Activated CD4-positive, CD25-positive, alpha-beta regulatory T cell treated with anti-CD3 and anti-CD28 coated beads, Interleukin-2, amount 50 U/mL, for 72 hours (primary cell): ENCODE measurements around the gene ZDHHC14.
"Not testable (repeated sequence)": the region's sequence is repeated elsewhere in the genome, so short reads cannot be mapped to it uniquely, and the experiment has no call there.

Source experiments
- DNase-seq: peaks from one replicate; pipeline ENCODE4 v3.0.0; 2021

ZDHHC14 gene

GRCh38 chr6:157676241-157676640 is 295.3 kb downstream of the ZDHHC14 start:
- no peak for DNase-seq

DNA sequence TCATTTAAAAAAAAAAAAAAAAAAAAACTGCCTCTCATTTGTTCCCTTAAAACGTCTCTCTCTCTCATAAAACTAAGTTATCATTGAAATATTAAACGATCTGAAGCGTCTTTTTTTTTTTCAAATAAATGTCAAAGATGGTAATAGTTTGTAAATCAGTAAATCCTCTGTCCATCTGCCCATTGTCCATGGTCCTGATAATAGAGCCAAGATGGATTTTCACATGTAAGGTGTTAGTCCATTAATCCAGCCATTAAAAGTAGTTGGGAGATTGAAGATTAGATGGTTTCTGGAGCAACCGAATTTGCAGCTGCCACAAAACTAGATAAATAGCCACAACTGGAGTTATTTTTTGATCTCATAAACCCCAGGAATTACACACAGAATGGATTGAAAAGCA is 296.2 kb downstream of the ZDHHC14 start:
- DNase-seq = no peak

GRCh38 chr6:157679605-157680580 is 298.9 kb downstream of the ZDHHC14 start:
- DNase-seq = no peak

DNA sequence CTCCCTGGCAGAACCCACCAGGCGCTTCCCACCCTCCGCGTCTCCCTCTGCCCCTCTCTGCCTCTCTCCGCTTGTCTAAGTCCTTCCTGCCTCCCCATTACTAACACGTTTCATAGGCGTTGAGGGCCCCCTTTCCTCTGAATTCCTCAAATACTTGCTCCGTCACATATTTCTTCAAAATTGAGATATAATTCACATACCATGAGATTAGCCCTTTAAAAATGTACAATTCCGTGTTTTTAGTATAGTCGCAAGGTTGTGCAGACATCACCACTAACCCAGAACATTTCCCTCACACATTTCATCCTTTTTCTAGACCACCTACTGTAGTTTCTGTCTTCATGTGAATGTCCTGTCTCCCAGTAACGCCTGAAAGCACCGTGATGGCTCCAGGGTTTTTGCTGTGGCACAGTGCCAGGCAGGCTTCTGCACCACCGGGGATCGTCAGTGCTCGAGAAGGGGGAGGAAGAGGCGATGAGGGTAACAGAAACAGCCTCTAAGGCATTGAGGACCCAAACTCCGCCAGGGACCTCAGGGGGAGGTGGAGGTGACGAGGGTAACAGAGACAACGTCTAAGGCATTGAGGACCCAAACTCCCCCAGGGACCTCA is 300.2 kb downstream of the ZDHHC14 start:
- DNase-seq = no peak

DNA sequence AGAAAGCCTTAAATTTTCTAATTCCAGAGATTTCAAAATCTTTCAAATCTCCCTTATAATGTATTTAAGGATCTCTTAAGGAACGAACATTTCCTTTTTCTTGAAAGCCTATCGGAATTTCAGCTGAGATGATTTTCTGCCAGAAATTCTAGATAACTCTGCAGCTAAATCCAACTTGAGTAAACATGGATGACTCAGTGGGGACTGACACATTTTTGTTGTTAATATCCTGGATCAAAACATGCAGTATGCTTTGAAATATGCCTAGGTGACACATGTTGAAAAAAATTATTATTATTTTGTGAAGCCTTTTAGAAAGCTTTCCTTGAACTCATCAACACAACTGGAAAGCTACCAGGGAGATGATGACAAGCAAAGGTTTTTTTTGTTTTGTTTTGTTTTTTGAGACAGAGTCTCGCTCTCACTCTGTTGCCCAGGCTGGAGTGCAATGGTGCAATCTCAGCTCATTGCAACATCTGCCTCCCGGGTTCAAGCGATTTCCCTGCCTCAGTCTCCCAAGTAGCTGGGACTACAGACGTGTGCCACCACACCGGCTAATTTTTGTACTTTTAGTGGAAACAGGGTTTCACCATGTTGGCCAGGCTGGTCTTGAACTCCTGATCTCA is 302.0 kb downstream of the ZDHHC14 start:
- DNase-seq = no peak

DNA sequence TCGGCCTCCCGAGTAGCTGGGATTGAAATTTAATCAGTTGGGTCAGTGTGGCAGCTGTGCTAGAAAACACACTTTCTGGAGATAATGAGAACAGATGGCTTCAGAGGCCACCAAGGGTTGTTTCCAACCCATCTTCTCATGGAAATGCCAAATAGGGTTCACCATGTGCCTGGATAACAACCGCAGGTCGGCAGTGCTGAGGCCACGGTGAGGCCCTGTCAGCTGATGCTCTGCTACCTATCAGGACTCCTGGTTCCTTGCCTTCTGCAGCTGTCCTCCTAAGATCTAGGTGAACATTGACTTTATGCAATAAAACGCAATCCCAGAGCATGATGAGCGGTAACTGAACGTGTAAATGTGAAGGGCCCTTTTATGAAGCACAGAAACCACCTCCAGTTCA is 302.7 kb downstream of the ZDHHC14 start:
- no peak for DNase-seq

DNA sequence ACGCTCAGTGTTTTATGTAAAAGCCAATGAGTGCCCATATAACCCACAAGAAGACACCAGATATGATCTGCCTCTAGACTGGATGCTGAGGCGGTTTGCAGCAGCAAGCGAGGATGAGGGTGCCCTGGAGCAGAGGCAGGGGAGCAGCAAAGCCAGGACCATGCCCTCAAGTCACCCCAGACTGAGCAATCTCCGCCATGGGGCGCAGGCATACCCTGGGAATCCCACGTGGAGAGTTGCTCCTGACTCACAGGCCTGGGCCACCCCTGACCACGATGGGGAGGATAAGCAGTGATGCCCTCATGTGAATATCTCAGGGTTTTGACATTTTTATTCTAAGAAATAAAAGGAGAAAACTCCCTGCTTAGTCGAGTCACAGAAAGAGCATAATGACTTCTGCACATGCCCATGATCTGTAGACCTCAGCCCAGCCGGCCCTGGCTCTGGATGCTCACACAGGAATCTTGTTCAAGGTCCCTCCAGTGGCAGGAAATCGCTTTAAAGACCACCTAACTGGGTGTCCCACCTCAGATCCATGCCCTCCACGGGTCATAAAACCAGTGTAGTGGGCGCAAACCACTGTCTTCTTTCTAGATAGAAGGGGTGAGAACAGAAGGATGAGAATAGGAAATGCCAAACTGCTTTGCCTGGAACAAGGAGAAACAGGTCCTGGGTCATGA is 303.8 kb downstream of the ZDHHC14 start:
- DNase-seq = no peak

DNA sequence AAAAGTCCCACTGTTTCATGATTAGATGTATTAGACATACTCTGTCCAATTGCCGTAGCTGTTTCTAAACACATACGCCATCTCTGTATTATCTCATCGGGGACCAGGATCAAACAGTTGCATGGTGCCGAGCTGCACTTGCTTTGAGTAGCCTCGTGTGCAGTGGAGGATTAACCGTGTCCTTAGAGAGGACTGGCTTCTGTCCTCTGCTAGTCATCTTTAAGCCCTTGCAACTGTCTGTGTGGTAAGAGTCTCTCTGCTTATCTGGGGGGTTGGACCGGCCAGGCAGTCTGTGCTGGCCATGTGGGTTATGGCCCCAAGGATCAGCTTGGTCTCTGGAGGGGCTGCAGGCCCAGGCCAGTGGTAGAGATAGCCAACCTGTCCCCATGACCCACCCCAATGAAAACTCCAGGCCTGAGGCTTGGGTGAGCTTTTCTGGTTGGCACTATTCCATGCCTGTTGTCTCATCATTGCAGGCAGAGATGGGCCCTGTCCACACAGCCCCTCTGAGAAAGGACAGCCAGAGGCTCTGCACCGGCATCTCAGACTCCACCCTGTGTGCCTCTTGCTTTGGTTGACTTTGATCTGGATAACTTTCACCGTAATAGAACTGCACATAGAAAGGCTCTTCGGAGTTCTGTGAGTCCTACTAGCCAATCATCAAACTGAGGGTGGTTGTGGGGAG is 304.7 kb downstream of the ZDHHC14 start:
- DNase-seq = no peak

GRCh38 chr6:157688275-157688959 is 307.4 kb downstream of the ZDHHC14 start:
- DNase-seq = no peak

GRCh38 chr6:157688960-157689599 is 308.1 kb downstream of the ZDHHC14 start:
- no peak for DNase-seq

DNA sequence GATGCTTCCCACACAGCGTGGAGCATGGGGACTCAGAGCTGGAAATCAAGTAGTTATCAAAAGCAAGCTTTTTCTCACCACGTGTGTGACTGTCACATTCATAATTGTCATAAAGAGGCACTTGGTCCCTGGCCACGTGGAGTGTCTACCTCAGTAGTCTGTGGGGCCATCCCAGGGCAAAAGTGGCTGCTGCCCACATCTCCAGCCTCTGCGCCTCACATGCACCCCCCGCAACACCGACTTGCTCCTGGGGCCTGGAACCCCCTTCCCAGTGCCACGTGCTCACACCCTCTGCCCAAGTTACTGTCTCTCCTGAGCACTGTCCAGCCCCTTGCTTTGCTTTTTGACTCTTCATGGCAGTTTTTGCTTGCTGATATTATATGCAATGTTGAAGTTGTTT is 308.9 kb downstream of the ZDHHC14 start:
- DNase-seq = no peak

- no peak for DNase-seq
Observed at GRCh38 chr6:157690441-157691210, 309.6 kb downstream of the ZDHHC14 start.

GRCh38 chr6:157691621-157692020 is 310.6 kb downstream of the ZDHHC14 start:
- not testable (repeated sequence) for DNase-seq

DNA sequence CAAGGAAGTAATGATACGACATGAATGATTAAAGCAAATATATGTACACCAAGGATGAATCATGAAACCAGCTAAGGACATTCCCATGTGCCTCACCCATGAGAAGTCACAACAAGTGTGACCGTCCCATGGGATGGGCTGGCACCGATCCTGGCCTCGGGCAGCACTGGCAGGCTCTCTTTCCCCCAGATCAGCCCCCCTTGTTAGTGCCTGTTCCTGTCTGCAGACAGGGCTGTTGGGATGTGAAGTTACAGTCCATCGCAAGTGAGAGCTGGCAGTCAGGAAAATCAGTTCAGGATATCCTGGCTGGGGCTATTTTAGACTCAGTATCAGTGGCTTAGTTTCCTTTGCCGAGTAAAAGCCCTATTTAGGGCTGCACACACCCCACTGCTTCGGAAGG is 312.9 kb downstream of the ZDHHC14 start:
- DNase-seq = no peak

- DNase-seq = no peak
Observed at GRCh38 chr6:157695301-157696040, 314.5 kb downstream of the ZDHHC14 start.

DNA sequence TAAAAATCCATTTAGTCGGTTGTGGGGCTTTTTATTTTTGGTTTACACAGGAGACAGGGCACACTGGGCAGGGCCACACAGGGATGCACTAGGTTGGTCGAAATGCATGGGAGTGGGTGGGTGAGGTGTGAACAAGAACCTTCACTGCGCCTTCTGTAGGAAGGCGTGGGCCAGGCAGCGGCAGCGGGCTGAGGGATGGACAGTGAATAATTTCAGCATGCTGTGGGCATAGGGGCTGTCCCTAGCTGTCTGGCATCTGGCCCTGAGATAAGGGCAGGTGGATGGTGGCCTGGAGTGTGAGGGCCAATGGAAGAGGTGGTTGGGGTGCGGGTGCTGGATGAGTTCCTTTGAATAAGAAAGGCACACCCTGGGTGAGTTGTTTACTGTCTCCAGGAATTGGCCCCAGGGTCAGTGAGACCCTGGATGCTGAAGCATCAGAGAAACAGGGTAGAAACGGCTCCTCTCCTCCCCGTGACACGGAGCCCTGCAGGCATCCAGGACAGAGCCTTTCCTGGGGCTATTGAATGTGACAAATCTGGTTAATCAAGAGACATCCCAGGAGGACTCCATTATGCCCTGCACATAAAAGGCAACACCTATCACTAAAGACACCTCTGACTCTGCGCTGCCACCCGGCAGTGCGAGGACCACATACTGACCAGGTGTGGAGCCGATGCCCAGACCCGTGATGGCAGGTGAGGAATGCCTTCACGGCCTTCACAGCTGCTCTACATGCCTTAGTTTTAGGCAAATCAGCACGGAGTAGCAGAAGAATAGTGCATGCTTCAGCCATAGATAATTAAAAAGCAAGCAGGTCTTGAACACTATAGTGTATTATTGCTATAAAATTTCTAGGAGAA is 319.0 kb downstream of the ZDHHC14 start:
- DNase-seq = no peak

DNA sequence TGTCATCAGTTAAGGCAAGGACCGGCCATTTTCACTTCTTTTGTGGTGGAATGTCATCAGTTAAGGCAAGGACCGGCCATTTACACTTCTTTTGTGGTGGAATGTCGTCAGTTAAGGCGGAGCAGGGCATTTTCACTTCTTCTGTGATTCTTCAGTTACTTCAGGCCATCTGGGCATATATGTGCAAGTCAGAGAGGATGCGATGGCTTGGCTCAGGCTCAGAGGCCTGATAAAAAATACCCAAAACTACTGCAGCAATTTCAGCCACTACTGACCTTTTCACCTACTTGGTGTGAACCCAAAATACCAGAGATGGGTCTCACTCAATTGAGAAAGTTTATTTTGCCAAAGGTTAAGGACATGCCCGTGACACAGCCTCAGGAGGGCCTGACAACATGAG is 325.4 kb downstream of the ZDHHC14 start:
- not testable (repeated sequence) for DNase-seq

DNA sequence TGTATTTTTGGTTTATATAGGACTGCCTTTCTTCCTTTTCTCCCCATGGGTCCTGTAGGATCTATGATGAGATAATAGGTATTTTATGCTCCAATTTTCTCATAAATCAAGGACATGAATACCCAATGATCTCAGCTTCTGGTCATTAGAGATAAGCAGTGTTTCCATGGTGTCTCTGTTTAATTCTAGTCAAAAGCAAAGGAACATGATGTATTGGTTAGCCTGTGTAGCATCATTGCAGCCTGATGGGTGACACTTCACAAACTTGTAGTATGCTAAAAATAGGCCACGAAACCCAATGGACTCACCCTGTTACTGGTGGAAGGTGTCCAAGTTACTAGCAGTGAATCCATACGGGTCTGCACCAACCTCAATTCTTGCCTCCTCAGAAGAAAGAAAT is 325.9 kb downstream of the ZDHHC14 start:
- DNase-seq = no peak

DNA sequence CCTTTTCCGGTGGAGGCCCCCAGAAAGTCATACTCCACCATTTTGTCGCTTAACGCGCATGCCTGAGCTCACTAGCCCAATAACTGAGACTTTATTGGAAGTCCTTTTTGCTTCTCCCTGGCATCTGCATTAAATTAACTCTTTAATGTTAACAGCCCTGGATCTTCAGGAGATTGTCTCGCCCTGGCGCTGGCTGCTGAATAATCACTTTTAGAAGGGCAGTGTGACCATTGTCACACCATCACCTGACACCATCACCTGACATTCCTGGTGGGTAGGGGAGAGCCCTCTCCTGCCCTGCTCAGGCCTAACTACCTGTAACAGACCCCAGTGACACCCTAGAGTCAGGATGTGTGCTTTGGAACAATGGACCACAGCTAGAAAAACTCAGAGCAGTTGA is 326.6 kb downstream of the ZDHHC14 start:
- DNase-seq = no peak
